SH-SY5Y (cell line): ENCODE results near the gene EML1.

ENCODE experiments used
- GATA2 ChIP-seq: IDR thresholded peaks from 2 replicates; pipeline ENCODE4 v1.6.1; 2011; ENCODE audit warnings: mild to moderate bottlenecking, low read depth, low read length
- GATA3 ChIP-seq: IDR thresholded peaks from 2 replicates; pipeline ENCODE4 v1.6.1; 2011; ENCODE audit warnings: low read depth, mild to moderate bottlenecking, low read length, moderate library complexity

DNA sequence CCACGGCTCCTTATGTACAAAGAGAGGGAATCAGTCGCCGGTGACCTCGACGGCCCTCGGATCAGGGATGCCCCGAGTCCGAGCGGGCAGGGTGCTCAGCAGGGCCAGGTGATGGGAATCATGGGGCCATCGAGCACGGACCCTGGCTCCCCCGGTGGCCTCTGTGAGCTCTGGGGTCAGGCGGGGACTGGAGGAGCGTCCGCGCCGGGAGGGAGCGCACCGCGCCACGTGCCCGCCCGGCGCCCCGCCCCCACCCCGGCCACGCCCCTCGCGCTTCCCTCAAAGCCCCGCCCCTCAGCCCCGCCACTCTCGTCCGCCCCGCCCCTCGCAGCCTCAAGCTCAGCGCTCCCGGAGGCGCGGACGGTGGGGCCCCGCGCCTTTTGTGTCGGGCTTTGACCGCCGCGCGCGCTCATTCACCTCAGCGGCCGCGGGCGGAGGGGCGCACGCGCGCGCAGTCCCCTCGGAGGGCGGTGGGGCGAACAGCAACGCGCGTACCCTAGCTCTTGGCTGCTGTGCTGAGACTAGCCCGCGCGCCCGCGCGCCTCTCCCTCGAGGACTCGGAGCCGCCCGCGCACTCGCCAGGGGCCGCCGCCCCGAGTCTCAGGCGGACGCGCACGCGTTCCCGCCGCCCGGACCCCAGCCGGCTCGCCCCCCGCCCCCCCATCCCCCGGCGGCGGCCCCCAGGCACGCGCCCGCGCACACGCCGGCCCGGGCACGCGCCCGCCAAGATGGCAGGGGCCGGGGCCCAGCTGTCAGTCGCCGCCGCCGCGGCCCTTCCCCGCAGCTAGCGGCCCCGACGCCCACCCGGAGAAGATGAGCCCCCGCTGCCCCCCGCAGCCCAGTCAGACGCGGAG, 178.1 kb downstream of the EML1 start:
- TF ChIP-seq GATA2 (no peak), GATA3 (no peak)
